Chondrocyte (in vitro differentiated cells): Measurements from ENCODE around the gene KRTAP2-2. TPM values are rescaled to one million over a fixed set of nuclear protein-coding genes. Genes with fewer than 3 reads are reported as not detected.
"Not testable (repeated sequence)": the region's sequence is repeated elsewhere in the genome, so short reads cannot be mapped to it uniquely, and the experiment has no call there.

Experiments used
- DNase-seq: peaks from one replicate; pipeline ENCODE4 v3.0.0; 2021; ENCODE audit warnings: mixed read lengths, low spot score
- H3K27ac Mint-ChIP-seq: one replicate; pipeline ENCODE4 v1.8.0; 2021; ENCODE audit warnings: mild to moderate bottlenecking, moderate library complexity, mixed read lengths; ENCODE audit not compliant: unreplicated experiment
- H3K27me3 Mint-ChIP-seq: 2 replicates; pipeline ENCODE4 v1.8.0; 2021; ENCODE audit warnings: low read depth, mixed read lengths
- H3K36me3 Mint-ChIP-seq: 2 replicates; pipeline ENCODE4 v1.8.0; 2021; ENCODE audit warnings: low read depth, mixed read lengths
- H3K4me1 Mint-ChIP-seq: 2 replicates; pipeline ENCODE4 v1.8.0; 2021; ENCODE audit warnings: low read depth, mild to moderate bottlenecking, mixed read lengths
- H3K4me3 Mint-ChIP-seq: one replicate; pipeline ENCODE4 v1.8.0; 2021; ENCODE audit warnings: mild to moderate bottlenecking, moderate library complexity, mixed read lengths; ENCODE audit not compliant: unreplicated experiment
- H3K9me3 Mint-ChIP-seq: 2 replicates; pipeline ENCODE4 v1.8.0; 2021; ENCODE audit warnings: low read depth, mixed read lengths
- total RNA-seq: library from RNA; stranded (reverse); gene quantifications from 3 replicates; pipeline ENCODE4 v1.2.1, GENCODE V29; 2021
- TF ChIP-seq, protein P1 (sequence below): fragments of 200-600 bp; sonication (generic); IDR thresholded peaks from 2 replicates; pipeline ENCODE4 v1.5.0; 2021; ENCODE audit warnings: antibody characterized with exemption, mild to moderate bottlenecking, moderate library complexity

Gene KRTAP2-2
- total RNA-seq, 1 donor from 2014 or later: not detected

DNA sequence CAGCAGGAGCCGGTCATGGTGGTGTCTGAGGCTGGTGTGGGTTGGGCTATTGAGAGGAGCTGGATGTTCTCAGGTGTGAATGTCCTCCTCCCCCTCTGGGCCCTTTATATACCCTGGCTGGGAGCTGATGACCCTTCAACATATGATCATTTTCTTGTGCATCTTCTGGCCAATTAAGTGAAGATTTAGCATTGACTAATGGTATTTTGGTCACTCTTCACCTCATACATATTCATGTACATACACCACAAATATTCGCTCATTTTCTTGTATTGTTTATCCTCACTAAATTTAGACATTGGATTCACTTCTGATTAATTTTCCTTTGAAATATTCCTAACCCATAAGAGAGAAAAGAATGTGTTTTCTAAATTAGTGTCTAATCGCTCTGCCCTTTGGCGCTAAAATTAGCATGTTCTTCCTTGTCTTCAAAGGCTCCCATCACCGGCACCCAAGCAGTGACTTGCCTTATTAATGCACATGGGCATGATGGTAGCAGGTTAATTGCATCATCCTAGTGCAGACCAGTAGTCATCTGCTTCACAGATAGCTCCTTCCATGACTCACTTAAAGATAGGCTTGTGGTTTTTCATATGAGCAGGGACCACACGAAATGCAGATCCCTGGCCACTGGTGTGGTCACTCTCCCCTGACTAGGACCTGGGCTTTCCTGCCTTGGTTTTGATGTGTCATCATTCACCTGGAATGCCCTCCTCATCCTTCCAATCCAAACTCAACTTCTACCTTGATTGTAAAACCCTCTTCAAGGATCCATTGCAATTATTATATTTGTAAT, 11.0 kb upstream of the KRTAP2-2 start, which contains the start of gene KRTAP2-4:
Gene KRTAP2-4 (minus strand): TSS at position 51 of the 796 bp plus-strand sequence. CDS start 34 bp downstream, at position 17.
- TF ChIP-seq, protein P1, sequence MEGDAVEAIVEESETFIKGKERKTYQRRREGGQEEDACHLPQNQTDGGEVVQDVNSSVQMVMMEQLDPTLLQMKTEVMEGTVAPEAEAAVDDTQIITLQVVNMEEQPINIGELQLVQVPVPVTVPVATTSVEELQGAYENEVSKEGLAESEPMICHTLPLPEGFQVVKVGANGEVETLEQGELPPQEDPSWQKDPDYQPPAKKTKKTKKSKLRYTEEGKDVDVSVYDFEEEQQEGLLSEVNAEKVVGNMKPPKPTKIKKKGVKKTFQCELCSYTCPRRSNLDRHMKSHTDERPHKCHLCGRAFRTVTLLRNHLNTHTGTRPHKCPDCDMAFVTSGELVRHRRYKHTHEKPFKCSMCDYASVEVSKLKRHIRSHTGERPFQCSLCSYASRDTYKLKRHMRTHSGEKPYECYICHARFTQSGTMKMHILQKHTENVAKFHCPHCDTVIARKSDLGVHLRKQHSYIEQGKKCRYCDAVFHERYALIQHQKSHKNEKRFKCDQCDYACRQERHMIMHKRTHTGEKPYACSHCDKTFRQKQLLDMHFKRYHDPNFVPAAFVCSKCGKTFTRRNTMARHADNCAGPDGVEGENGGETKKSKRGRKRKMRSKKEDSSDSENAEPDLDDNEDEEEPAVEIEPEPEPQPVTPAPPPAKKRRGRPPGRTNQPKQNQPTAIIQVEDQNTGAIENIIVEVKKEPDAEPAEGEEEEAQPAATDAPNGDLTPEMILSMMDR: no peak
- Mint-ChIP-seq H3K4me3 (no peak within 1 kb of the TSS), H3K4me1 (peaks cover 36% of the 10 kb centered on the region), H3K27me3 (no peaks in the 10 kb centered on the region), H3K36me3 (no peaks in the 10 kb centered on the region), H3K9me3 (no peaks in the 10 kb centered on the region), H3K27ac (no peak within 1 kb of the TSS)
- no peak for DNase-seq

DNA sequence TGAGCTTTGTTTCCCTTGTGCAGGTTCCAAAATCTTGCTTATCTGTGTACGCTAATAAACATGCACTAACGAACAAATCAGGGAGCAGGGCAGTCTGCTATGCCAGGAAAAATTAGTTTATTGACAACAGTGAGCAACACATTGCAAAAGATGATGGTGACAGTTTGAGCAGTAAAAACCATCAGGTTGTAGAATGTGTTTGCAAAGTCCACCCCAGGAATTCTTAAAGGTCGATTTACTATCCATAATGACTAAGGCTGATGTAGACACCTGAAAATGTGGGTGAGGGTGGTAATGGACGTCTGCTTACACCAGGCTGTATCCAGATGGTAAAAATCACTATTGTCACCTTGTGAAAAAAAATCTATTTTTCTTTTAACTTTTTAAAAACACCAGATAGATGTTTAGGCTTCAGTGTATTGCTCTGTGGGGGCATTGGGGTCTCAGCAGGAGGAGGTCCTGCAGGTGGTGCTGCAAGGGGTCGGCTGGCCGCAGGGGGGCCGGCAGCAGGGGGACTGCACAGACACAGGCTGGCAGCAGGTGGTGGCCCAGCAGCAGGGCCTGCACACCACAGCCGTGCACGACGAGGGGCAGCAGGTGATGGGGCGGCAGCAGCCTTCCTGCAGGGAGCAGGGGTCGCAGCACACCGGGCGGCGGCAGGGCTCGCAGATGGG, 10.1 kb upstream of the KRTAP2-2 start:
- DNase-seq, H3K27me3 Mint-ChIP-seq, H3K27ac Mint-ChIP-seq, H3K36me3 Mint-ChIP-seq, H3K4me3 Mint-ChIP-seq, H3K9me3 Mint-ChIP-seq: not testable (repeated sequence)
- peaks cover 45% of the 10 kb centered on the region for H3K4me1 Mint-ChIP-seq

DNA sequence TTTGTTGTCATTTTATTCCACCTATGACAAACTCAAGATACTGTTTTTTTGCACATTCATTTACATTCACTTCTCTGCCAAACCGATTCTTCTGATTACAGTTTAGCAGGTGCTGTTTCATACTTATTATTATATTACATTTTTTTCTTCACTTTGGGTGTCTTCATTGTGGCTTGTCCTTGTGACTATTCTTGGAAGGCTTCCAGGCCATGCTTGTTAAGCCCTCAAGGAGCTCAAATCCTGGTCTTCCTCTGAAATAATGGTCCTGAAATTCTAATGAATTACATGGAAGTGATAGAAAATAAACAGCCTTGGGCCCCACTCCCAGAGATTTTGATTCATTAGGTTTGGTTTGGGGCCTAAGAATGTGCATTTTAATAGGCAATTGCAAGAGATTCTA, 9.3 kb upstream of the KRTAP2-2 start:
- Mint-ChIP-seq H3K9me3 (no peaks in the 10 kb centered on the region), H3K4me1 (peaks cover 51% of the 10 kb centered on the region), H3K27me3 (no peaks in the 10 kb centered on the region), H3K36me3 (no peaks in the 10 kb centered on the region), H3K27ac (no peak overlapping the region), H3K4me3 (no peak overlapping the region)
- TF ChIP-seq, protein P1: no peak
- no peak for DNase-seq

DNA sequence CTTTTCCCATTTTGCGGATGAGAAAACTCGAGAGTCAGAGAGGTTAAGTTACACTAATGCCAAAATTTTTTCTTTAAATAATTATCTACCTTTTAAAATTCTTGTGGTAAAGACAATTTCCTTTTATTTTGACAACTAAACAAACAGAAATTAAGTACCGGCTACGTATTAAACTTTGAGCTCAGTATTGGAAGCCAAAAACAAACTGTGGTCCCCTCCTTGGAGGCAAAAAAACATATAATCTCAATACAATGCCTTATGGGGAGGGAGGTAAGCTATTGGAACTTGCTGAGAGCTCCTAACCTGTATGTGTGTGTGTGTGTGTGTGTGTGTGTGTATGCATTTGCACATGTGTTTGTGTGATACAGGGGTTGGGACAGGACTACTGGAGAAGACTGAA, 8.4 kb upstream of the KRTAP2-2 start:
- no peak overlapping the region for H3K27ac Mint-ChIP-seq
- H3K9me3 Mint-ChIP-seq: no peaks in the 10 kb centered on the region
- H3K27me3 Mint-ChIP-seq: no peaks in the 10 kb centered on the region
- DNase-seq: no peak
- H3K4me1 Mint-ChIP-seq: peaks cover 57% of the 10 kb centered on the region
- no peak overlapping the region for H3K4me3 Mint-ChIP-seq
- TF ChIP-seq, protein P1: no peak
- no peaks in the 10 kb centered on the region for H3K36me3 Mint-ChIP-seq

DNA sequence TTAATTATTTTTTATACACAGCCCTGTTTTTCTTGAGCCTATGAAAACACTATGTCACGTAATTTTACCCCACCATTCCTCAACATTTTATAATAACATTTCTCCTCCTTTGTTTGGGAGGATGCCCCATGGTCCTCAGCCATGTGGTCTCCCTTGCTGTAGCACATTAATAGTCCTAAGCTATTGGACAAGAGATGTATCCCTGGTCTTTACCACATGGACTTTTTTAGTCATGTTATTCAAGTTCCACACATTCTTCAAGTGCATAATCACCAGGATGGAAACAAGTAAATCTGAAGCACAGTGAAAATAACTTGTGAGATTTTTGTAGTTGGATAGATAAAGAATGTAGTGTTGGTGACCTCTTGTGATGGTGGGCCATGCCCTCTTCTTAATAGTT, 6.9 kb upstream of the KRTAP2-2 start:
- Mint-ChIP-seq H3K9me3 (peaks cover 4% of the 10 kb centered on the region), H3K4me3 (no peak overlapping the region), H3K27ac (peak overlapping the region; percentile 95), H3K4me1 (peaks cover 57% of the 10 kb centered on the region), H3K36me3 (peaks cover 1% of the 10 kb centered on the region), H3K27me3 (no peaks in the 10 kb centered on the region)
- TF ChIP-seq, protein P1: peak; percentile 38
- DNase-seq: no peak
